ENCODE measurements around the gene MELTF. TPM values are rescaled to one million over a fixed set of nuclear protein-coding genes. Genes with fewer than 3 reads are reported as not detected.

MELTF gene
- total RNA-seq, 4 donors from 2014 or later: 3.2 to 5.9 (median 3.9) TPM

GRCh38 chr3:196985298-196985697 is 44.3 kb downstream of the MELTF start:
- H3K4me3 ChIP-seq: no peak overlapping the region
- no peak for TF ChIP-seq CTCF (IDR thresholded peaks at IDR 0.05)
- no peak for DNase-seq
- peaks cover 0 to 3% (median 0%) of the 10 kb centered on the region in 3 donors for H3K9me3 ChIP-seq
- WGBS, 2 donors: 83 to 84% methylated on average over 4 to 5 of the region's 6 CpGs
- intact Hi-C loops (cut with DNase I): no loop called here
- no peaks in the 10 kb centered on the region for H3K36me3 ChIP-seq
- no peaks in the 10 kb centered on the region for H3K4me1 ChIP-seq
- peaks cover 0 to 15% (median 0%) of the 10 kb centered on the region in 4 donors for H3K27me3 ChIP-seq
- H3K27ac ChIP-seq: no peak overlapping the region

- Histone ChIP-seq H3K9me3 (peaks cover 0 to 3% (median 0%) of the 10 kb centered on the region in 3 donors), H3K27me3 (peaks cover 0 to 12% (median 0%) of the 10 kb centered on the region in 4 donors), H3K27ac (no peak overlapping the region), H3K4me3 (no peak overlapping the region), H3K36me3 (no peaks in the 10 kb centered on the region), H3K4me1 (peaks cover 0 to 5% (median 5%) of the 10 kb centered on the region in 3 donors)
- no peak for DNase-seq
- TF ChIP-seq POLR2A (IDR thresholded peaks at IDR 0.05): no peak
- TF ChIP-seq CTCF (IDR thresholded peaks at IDR 0.05): no peak
- intact Hi-C loops (cut with DNase I): no loop called here
- WGBS, 2 donors: 70 to 75% methylated on average over 1 of the region's 1 CpG
Observed at GRCh38 chr3:196983186-196983585, 46.4 kb downstream of the MELTF start.

GRCh38 chr3:196981657-196982056 is 48.0 kb downstream of the MELTF start:
- 80 to 90% methylated on average over 13 of the region's 13 CpGs for WGBS, 2 donors
- no peak overlapping the region for H3K27ac ChIP-seq
- H3K4me3 ChIP-seq: no peak overlapping the region
- DNase-seq: no peak
- peaks cover 0 to 5% (median 5%) of the 10 kb centered on the region in 3 donors for H3K4me1 ChIP-seq
- H3K36me3 ChIP-seq: no peaks in the 10 kb centered on the region
- peaks cover 0 to 12% (median 0%) of the 10 kb centered on the region in 4 donors for H3K27me3 ChIP-seq
- peaks cover 0 to 3% (median 0%) of the 10 kb centered on the region in 3 donors for H3K9me3 ChIP-seq
- intact Hi-C loops (cut with DNase I): no loop called here
- TF ChIP-seq CTCF (IDR thresholded peaks at IDR 0.05): no peak
- TF ChIP-seq POLR2A (IDR thresholded peaks at IDR 0.05): no peak

- peaks cover 0 to 3% (median 0%) of the 10 kb centered on the region in 3 donors for H3K9me3 ChIP-seq
- H3K4me3 ChIP-seq: no peak overlapping the region
- no peak overlapping the region for H3K27ac ChIP-seq
- H3K27me3 ChIP-seq: peaks cover 0 to 2% (median 0%) of the 10 kb centered on the region in 4 donors
- DNase-seq: no peak
- TF ChIP-seq POLR2A (IDR thresholded peaks at IDR 0.05) (no peak), CTCF (IDR thresholded peaks at IDR 0.05) (no peak)
- peaks cover 0 to 5% (median 5%) of the 10 kb centered on the region in 3 donors for H3K4me1 ChIP-seq
- H3K36me3 ChIP-seq: no peaks in the 10 kb centered on the region
- WGBS, 2 donors: 63 to 76% methylated on average over 9 to 10 of the region's 10 CpGs
- intact Hi-C loops (cut with DNase I): no loop called here
Observed at GRCh38 chr3:196979545-196979944, 50.1 kb downstream of the MELTF start.

GRCh38 chr3:196976941-196977340 is 52.7 kb downstream of the MELTF start:
- no peaks in the 10 kb centered on the region for H3K9me3 ChIP-seq
- intact Hi-C loops (cut with DNase I): no loop called here
- no peaks in the 10 kb centered on the region for H3K36me3 ChIP-seq
- no peak overlapping the region for H3K4me3 ChIP-seq
- H3K4me1 ChIP-seq: peaks cover 0 to 5% (median 5%) of the 10 kb centered on the region in 3 donors
- WGBS, 2 donors: 81 to 89% methylated on average over 6 to 11 of the region's 11 CpGs
- no peak overlapping the region for H3K27ac ChIP-seq
- DNase-seq: no peak
- H3K27me3 ChIP-seq: peaks cover 0 to 2% (median 0%) of the 10 kb centered on the region in 4 donors
- no peak for TF ChIP-seq POLR2A (IDR thresholded peaks at IDR 0.05)
- no peak for TF ChIP-seq CTCF (IDR thresholded peaks at IDR 0.05)
